BJ (cell line): ENCODE data around the gene FIBCD1. TPM values are rescaled to one million over a fixed set of nuclear protein-coding genes. Genes with fewer than 3 reads are reported as not detected.

Experiments
- CTCF ChIA-PET: fragments of 350-600 bp; formaldehyde crosslinking; extraction: SDS; loops from one replicate; lab custom pipeline; 2021; ENCODE audit warnings: antibody characterized with exemption, inconsistent platforms; lab: Yijun Ruan, JAX
- POLR2A ChIA-PET: fragments of 300-600 bp; sonication (Branson Sonifier 250); formaldehyde crosslinking; extraction: SDS; loops from one replicate; lab custom pipeline; 2021; ENCODE audit warnings: antibody characterized with exemption; lab: Charles Lee
- DNase-seq: peaks from one replicate; pipeline ENCODE4 v3.0.0-alpha.2; 2011; ENCODE audit warnings: low read depth
- H3K27me3 ChIP-seq: 2 replicates; pipeline ENCODE4 v1.6.0; 2011; ENCODE audit warnings: low read length; ENCODE audit not compliant: control insufficient read depth, insufficient read depth
- H3K36me3 ChIP-seq: 2 replicates; pipeline ENCODE4 v1.5.1; 2011; ENCODE audit warnings: low read length; ENCODE audit not compliant: control insufficient read depth, insufficient read depth
- H3K4me3 ChIP-seq: 2 replicates; pipeline ENCODE4 v1.5.1; 2011; ENCODE audit warnings: low read depth, mild to moderate bottlenecking, control low read depth, low read length
- polyA minus RNA-seq: library from RNA; depleted of rRNA, polyadenylated mRNA; stranded (reverse); fragments of >200 nt; gene quantifications from 2 replicates; pipeline ENCODE4 v1.2.3, GENCODE V29; 2011; rRNA and poly(A)+ RNA removed
- polyA plus RNA-seq: library from polyadenylated mRNA; depleted of rRNA; stranded (reverse); fragments of >200 nt; gene quantifications from 2 replicates; pipeline ENCODE4 v1.2.3, GENCODE V29; 2011; rRNA removed
- TF ChIP-seq, protein P1 (sequence below): IDR thresholded peaks from 2 replicates; pipeline ENCODE4 v1.5.1; 2011; ENCODE audit warnings: low read depth, mild to moderate bottlenecking, control low read depth, inconsistent platforms, low read length, moderate library complexity; ENCODE audit not compliant: insufficient read depth

The FIBCD1 gene, protein sequence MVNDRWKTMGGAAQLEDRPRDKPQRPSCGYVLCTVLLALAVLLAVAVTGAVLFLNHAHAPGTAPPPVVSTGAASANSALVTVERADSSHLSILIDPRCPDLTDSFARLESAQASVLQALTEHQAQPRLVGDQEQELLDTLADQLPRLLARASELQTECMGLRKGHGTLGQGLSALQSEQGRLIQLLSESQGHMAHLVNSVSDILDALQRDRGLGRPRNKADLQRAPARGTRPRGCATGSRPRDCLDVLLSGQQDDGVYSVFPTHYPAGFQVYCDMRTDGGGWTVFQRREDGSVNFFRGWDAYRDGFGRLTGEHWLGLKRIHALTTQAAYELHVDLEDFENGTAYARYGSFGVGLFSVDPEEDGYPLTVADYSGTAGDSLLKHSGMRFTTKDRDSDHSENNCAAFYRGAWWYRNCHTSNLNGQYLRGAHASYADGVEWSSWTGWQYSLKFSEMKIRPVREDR
- polyA plus RNA-seq (1.2 and 1.4 TPM in 2 replicates), polyA minus RNA-seq (0.51 and 0.66 TPM in 2 replicates)

DNA sequence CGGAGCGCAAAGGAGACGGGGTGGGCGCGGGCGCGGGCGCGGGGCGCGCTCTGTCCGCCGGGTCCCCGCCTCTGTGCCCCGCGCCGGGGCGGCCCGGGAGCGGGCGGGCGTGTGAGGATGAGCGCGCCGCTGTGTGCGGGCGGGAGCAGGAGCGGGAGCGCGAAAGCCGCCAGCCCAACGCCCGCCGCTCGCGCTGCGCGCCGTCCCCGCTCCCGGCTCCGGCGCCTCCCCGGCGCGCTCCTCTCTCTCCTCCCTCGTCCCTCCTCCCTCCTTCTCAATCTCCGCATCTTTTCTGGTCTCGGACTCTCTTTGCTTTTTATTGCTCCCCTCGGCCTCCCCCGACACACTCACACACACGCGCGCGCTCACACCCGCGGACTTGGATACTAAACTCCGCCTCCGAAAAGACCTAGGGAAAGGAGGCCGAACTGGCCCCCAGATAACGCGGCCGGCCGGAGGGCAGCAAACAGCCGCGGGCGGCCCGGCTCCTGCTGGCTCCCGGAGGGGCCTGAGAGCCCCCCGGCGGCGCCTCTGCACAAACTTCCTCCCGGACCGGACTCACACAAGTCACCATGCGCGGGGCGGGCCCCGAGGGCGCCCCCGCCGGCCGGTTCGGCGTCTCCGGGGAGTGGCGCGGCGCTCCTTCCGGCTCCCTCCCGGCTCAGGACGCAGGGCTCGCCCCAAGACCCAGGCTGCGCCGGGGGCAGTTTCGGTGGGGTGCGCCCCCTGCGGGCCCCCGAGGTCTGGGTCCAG is at the start of gene FIBCD1:
Gene FIBCD1, minus strand, starts transcription at position 596 of the 753 bp plus-strand sequence. CDS start 640 bp downstream, outside the sequence.
- TF ChIP-seq, protein P1, sequence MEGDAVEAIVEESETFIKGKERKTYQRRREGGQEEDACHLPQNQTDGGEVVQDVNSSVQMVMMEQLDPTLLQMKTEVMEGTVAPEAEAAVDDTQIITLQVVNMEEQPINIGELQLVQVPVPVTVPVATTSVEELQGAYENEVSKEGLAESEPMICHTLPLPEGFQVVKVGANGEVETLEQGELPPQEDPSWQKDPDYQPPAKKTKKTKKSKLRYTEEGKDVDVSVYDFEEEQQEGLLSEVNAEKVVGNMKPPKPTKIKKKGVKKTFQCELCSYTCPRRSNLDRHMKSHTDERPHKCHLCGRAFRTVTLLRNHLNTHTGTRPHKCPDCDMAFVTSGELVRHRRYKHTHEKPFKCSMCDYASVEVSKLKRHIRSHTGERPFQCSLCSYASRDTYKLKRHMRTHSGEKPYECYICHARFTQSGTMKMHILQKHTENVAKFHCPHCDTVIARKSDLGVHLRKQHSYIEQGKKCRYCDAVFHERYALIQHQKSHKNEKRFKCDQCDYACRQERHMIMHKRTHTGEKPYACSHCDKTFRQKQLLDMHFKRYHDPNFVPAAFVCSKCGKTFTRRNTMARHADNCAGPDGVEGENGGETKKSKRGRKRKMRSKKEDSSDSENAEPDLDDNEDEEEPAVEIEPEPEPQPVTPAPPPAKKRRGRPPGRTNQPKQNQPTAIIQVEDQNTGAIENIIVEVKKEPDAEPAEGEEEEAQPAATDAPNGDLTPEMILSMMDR, result 0 out of 2 replicates have a peak, but pooled peaks have one; percentile 10
- no peak for DNase-seq
- ChIA-PET CTCF (interaction anchor here (1.0 to 1.4 kb wide), 2 partner anchors 11 to 69 kb away, joined by 4 to 6 read pairs; no protein-coding TSS in a partner anchor), POLR2A (no interaction called here)
- Histone ChIP-seq H3K4me3 (peak within 1 kb of the TSS; percentile 45), H3K36me3 (no peaks in the 10 kb centered on the region), H3K27me3 (peaks cover 14% of the 10 kb centered on the region)

DNA sequence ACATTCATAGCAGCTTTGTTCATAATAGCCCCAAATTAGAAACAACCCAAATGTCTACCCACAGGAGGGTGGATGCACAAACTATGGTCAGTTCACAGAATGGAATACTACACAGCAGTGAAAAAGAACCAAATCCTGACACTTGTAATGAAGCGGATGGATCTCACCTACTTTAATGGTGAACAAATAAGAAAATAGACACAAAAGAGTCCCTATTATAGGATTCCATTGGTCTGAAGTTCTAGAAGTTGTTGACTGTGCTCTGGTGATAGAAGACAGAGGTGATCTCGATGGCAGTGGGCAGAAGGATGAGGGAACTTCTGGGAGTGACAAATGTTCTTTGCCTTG is 49.3 kb upstream of the FIBCD1 start:
- H3K36me3 ChIP-seq, result no peaks in the 10 kb centered on the region
- H3K27me3 ChIP-seq, result peaks cover 9% of the 10 kb centered on the region
- H3K4me3 ChIP-seq, result no peak overlapping the region
- DNase-seq, result no peak
- ChIA-PET POLR2A (no interaction called here), CTCF (interaction anchor here (1.0 to 2.9 kb wide), 2 partner anchors 10 to 18 kb away, joined by 3 to 17 read pairs; no protein-coding TSS in a partner anchor)
- TF ChIP-seq, protein P1, result no peak

DNA sequence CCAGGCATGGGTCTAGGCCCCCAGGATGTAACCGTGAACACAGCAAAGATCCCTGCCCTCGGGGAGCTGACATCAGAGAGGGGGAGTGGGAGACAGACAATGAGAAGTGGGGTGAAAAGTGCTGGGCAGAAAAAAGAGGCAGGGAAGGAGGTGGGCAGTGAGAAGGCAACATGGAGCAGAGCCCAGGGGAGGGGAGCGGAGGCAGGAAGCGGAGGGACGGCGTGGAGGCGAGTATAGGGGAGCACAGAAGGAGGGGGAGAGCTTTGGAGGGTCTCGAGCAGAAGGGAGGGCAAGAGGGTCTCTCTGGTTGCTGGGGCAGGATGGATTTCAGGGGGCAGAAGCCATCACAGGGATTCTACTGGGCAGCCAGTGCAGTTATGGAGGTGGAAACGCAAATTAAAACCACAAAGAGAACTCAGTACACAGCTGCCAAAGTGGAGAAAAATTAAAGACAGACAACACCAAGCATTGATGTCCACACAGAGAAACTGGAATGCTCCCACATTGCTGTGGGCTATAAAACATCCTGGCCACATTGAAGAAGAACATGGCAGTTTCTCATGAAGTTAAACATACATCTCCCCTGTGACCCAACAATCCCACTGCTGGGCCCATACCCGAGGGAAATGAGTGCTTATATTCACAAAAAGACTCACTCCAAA is 48.8 kb upstream of the FIBCD1 start:
- H3K27me3 ChIP-seq, result peaks cover 12% of the 10 kb centered on the region
- DNase-seq, result no peak
- ChIA-PET CTCF (interaction anchor here (0.9 to 2.9 kb wide), 3 partner anchors 10 to 19 kb away, joined by 3 to 17 read pairs (median 3); no protein-coding TSS in a partner anchor), POLR2A (no interaction called here)
- TF ChIP-seq, protein P1, result no peak
- no peak overlapping the region for H3K4me3 ChIP-seq
- no peaks in the 10 kb centered on the region for H3K36me3 ChIP-seq

DNA sequence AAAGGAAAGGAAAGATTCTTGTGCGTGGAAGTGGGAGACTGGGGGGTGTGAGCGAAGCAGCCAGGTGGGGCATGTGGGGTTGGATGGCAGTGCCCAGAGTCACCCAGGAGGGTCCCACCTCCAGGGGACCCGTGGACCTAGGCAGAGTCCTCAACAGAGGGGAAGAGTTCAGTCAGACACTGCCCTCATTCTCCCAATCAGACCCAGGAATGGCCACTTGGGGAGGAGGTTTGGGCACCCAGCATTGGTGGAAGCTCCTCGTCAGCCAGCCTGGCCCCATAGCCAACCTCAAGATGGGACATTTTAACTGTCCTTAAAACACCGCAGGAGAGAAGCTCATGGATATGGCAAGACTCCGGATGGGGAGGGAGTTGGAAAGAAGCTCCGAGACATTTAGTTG is 48.0 kb upstream of the FIBCD1 start:
- TF ChIP-seq, protein P1, result no peak
- ChIA-PET CTCF (interaction anchor here (0.9 to 2.9 kb wide), 2 partner anchors 11 to 16 kb away, joined by 3 to 17 read pairs; no protein-coding TSS in a partner anchor), POLR2A (no interaction called here)

More for the DNA sequence above, 48.0 kb upstream of the FIBCD1 start:
- H3K27me3 ChIP-seq, result peaks cover 15% of the 10 kb centered on the region
- no peak for DNase-seq
- H3K4me3 ChIP-seq, result no peak overlapping the region
- H3K36me3 ChIP-seq, result no peaks in the 10 kb centered on the region
